Fibroblast of lung (primary cell): ENCODE data around the gene GALNT11. TPM values are rescaled to one million over a fixed set of nuclear protein-coding genes. Genes with fewer than 3 reads are reported as not detected.
"Not testable (repeated sequence)": the region's sequence is repeated elsewhere in the genome, so short reads cannot be mapped to it uniquely, and the experiment has no call there.

ENCODE experiments used
- DNase-seq, 2 donors: peaks; one replicate each; pipeline versions ENCODE4 v3.0.0 to v3.0.0-alpha.2; 2010; ENCODE audit warnings: low read depth in 2 of 2
- H2AFZ ChIP-seq: 2 replicates; pipeline ENCODE4 v1.5.1; 2012; ENCODE audit warnings: low read length, control low read depth, inconsistent platforms
- H3K27ac ChIP-seq: 2 replicates; pipeline ENCODE4 v1.5.1; 2011; ENCODE audit warnings: low read length, control low read depth; ENCODE audit not compliant: insufficient read depth
- H3K27me3 ChIP-seq: 2 replicates; pipeline ENCODE4 v1.5.1; 2011; ENCODE audit warnings: mild to moderate bottlenecking, low read length; ENCODE audit not compliant: control insufficient read depth, insufficient read depth
- H3K36me3 ChIP-seq: 2 replicates; pipeline ENCODE4 v1.5.1; 2011; ENCODE audit warnings: low read length; ENCODE audit not compliant: control insufficient read depth, insufficient read depth
- H3K4me1 ChIP-seq: 2 replicates; pipeline ENCODE4 v1.5.1; 2011; ENCODE audit warnings: low read length; ENCODE audit not compliant: control insufficient read depth, insufficient read depth; ENCODE audit errors: extremely low read depth
- H3K4me2 ChIP-seq: 2 replicates; pipeline ENCODE4 v1.5.1; 2011; ENCODE audit warnings: low read length, control low read depth; ENCODE audit not compliant: insufficient read depth; ENCODE audit errors: extremely low read depth
- H3K4me3 ChIP-seq, 4 experiments: fragments of 200-600 bp in 1 of 4; sonication (generic) in 1 of 4; replicated peaks in 1 of 4; 2 replicates each; pipeline ENCODE4 v1.5.1; 2011 to 2016; ENCODE audit warnings: low read length in 4 of 4, low read depth in 3 of 4, mild to moderate bottlenecking in 3 of 4, control low read depth in 2 of 4, inconsistent platforms in 1 of 4, mixed read lengths in 1 of 4; ENCODE audit not compliant: insufficient read depth in 1 of 4; ENCODE audit errors: control extremely low read depth in 1 of 4
- H3K79me2 ChIP-seq: 2 replicates; pipeline ENCODE4 v1.5.1; 2012; ENCODE audit warnings: mild to moderate bottlenecking, low read length, inconsistent platforms; ENCODE audit not compliant: control insufficient read depth, insufficient read depth
- H3K9ac ChIP-seq: 2 replicates; pipeline ENCODE4 v1.5.1; 2011; ENCODE audit warnings: mild to moderate bottlenecking, low read length, control low read depth; ENCODE audit not compliant: insufficient read depth
- H3K9me3 ChIP-seq: 2 replicates; pipeline ENCODE4 v1.5.1; 2012; ENCODE audit warnings: low read depth, low read length; ENCODE audit not compliant: control insufficient read depth, insufficient read depth
- H4K20me1 ChIP-seq: 2 replicates; pipeline ENCODE4 v1.5.1; 2011; ENCODE audit warnings: low read length; ENCODE audit not compliant: control insufficient read depth, insufficient read depth; ENCODE audit errors: extremely low read depth
- EZH2 ChIP-seq: IDR thresholded peaks from 2 replicates; pipeline ENCODE4 v1.5.1; 2012; ENCODE audit warnings: low read length, control low read depth, mild to moderate bottlenecking; ENCODE audit errors: missing control alignments
- polyA plus RNA-seq, 2 donors: library from polyadenylated mRNA; depleted of rRNA in 1 of 2; stranded (reverse) in 1 of 2; unstranded in 1 of 2; fragments of >200 nt; gene quantifications; 2 replicates each; pipeline ENCODE4 v1.2.1, GENCODE V29; 2011 to 2012; ENCODE audit warnings: missing spikeins in 1 of 2
- total RNA-seq: library from RNA; depleted of rRNA; stranded (reverse); fragments of >200 nt; gene quantifications from 2 replicates; pipeline ENCODE4 v1.2.1, GENCODE V29; 2014
- TF ChIP-seq, protein P1 (sequence below), 2 donors: IDR thresholded peaks in 1 of 2; conservative IDR thresholded peaks in 1 of 2; 1 replicate in 1 of 2; 2 replicates in 1 of 2; pipeline ENCODE4 v1.5.1; 2011 to 2012; ENCODE audit warnings: low read length in 2 of 2, control low read depth in 1 of 2, inconsistent platforms in 1 of 2, low read depth in 1 of 2, mild to moderate bottlenecking in 1 of 2

The GALNT11 gene
- total and polyA plus RNA-seq, 2 donors (not counting 1 experiment from before 2014, with no cell fraction given): 43.8 to 56.3 TPM

DNA sequence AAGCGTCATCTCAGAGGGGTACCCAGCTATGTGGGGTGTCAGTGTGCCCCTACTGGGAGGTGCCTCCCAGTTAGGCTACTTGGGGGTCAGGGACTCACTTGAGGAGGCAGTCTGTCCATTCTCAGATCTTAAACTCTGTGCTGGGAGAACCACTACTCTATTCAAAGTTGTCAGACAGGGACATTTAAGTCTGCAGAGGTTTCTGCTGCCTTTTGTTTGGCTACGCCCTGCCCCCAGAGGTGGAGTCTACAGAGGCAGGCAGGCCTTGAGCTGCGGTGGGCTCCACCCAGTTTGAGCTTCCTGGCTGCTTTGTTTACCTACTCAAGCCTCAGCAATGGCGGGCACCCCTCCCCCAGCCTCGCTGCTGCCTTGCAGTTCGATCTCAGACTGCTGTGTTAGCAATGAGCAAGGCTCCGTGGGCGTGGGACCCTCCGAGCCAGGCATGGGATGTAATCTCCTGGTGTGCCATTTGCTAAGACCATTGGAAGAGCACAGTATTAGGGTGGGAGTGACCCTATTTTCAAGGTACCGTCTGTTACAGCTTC is 40.4 kb downstream of the GALNT11 start:
- not testable (repeated sequence) for H3K27me3 ChIP-seq, H3K9ac ChIP-seq, H3K27ac ChIP-seq, H3K9me3 ChIP-seq, DNase-seq, H3K36me3 ChIP-seq, H3K4me3 ChIP-seq, H3K79me2 ChIP-seq, H3K4me1 ChIP-seq, H2AFZ ChIP-seq, H4K20me1 ChIP-seq, H3K4me2 ChIP-seq

DNA sequence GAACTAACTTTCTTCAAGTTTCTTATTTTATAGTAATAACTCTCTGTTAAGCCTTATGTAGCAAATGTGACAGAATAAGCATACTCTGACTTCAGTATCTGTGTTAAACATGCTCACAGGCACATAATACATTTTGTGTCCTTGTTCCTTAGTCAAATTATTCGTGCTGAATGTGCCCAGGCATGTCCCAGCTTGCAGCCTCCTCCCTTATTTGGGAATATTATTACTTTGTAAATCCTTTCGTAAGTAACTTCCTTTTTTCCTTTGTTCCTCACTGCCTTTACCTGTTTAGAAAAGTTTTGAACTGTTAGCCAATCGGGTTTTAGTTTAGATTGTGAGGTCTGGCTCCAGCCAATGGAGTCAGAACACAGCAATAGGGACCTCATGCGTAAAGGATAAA is 46.9 kb downstream of the GALNT11 start:
- H2AFZ ChIP-seq: no peak overlapping the region
- no peak overlapping the region for H3K4me2 ChIP-seq
- no peaks in the 10 kb centered on the region for H3K4me1 ChIP-seq
- peak in 1 of 2 donors; percentile 25 for DNase-seq
- TF ChIP-seq, protein P1, sequence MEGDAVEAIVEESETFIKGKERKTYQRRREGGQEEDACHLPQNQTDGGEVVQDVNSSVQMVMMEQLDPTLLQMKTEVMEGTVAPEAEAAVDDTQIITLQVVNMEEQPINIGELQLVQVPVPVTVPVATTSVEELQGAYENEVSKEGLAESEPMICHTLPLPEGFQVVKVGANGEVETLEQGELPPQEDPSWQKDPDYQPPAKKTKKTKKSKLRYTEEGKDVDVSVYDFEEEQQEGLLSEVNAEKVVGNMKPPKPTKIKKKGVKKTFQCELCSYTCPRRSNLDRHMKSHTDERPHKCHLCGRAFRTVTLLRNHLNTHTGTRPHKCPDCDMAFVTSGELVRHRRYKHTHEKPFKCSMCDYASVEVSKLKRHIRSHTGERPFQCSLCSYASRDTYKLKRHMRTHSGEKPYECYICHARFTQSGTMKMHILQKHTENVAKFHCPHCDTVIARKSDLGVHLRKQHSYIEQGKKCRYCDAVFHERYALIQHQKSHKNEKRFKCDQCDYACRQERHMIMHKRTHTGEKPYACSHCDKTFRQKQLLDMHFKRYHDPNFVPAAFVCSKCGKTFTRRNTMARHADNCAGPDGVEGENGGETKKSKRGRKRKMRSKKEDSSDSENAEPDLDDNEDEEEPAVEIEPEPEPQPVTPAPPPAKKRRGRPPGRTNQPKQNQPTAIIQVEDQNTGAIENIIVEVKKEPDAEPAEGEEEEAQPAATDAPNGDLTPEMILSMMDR (conservative IDR thresholded peaks at IDR 0.05 in 1 of 2, IDR thresholded peaks at IDR 0.05 in 1 of 2; ENCODE audit: low read depth in 1 of 2, low read length in 2 of 2): no peak
- no peak for TF ChIP-seq EZH2
- H3K79me2 ChIP-seq: no peaks in the 10 kb centered on the region
- H3K27ac ChIP-seq: no peak overlapping the region
- no peaks in the 10 kb centered on the region for H3K9me3 ChIP-seq
- H3K36me3 ChIP-seq: no peaks in the 10 kb centered on the region
- no peaks in the 10 kb centered on the region for H3K27me3 ChIP-seq
- no peak overlapping the region for H3K4me3 ChIP-seq
- H4K20me1 ChIP-seq: no peaks in the 10 kb centered on the region
- no peak overlapping the region for H3K9ac ChIP-seq

DNA sequence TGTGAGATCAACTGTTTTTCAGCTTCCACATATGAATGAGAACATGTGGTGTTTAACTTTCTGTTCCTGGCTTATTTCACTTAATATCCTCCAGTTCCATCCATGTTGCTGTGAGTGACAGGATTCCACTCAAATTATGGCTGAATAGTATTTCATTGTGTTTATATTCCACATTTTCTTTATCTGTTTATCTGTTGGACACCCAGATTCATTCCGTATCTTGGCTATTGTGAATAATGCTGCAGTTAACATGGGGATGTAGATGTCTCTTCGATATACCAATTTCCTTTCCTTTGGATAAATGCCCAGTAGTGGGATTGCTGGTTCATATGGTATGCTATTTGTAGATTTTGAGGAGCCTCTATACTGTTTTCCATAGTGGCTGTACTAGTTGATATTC is 47.9 kb downstream of the GALNT11 start:
- Histone ChIP-seq H4K20me1 (no peaks in the 10 kb centered on the region), H3K4me3 (no peak overlapping the region), H3K79me2 (no peaks in the 10 kb centered on the region), H3K9me3 (no peaks in the 10 kb centered on the region), H3K27ac (no peak overlapping the region), H3K27me3 (no peaks in the 10 kb centered on the region), H3K9ac (no peak overlapping the region), H3K4me1 (no peaks in the 10 kb centered on the region), H3K36me3 (no peaks in the 10 kb centered on the region), H3K4me2 (no peak overlapping the region), H2AFZ (no peak overlapping the region)
- no peak for DNase-seq
- TF ChIP-seq, protein P1 (conservative IDR thresholded peaks at IDR 0.05 in 1 of 2, IDR thresholded peaks at IDR 0.05 in 1 of 2; ENCODE audit: low read depth in 1 of 2, low read length in 2 of 2): no peak
- no peak for TF ChIP-seq EZH2
